ENCODE data around the gene SLC26A11.
A peak's percentile ranks its signal among the peaks of the same experiment; 100 is the strongest.

Gene SLC26A11

GRCh38 chr17:80261159-80261894 is 41.1 kb downstream of the SLC26A11 start:
- no peak for DNase-seq (ENCODE audit: low read depth)
- TF ChIP-seq CTCF (IDR thresholded peaks at IDR 0.05; ENCODE audit: low read depth, low read length, missing control alignments), result no peak
- peak overlapping the region; percentile 85 for H3K4me3 ChIP-seq (ENCODE audit: low read depth, low read length)
- in situ Hi-C loops (cut with HindIII; ENCODE audit: low sequenced_read_pairs), result no loop called here

DNA sequence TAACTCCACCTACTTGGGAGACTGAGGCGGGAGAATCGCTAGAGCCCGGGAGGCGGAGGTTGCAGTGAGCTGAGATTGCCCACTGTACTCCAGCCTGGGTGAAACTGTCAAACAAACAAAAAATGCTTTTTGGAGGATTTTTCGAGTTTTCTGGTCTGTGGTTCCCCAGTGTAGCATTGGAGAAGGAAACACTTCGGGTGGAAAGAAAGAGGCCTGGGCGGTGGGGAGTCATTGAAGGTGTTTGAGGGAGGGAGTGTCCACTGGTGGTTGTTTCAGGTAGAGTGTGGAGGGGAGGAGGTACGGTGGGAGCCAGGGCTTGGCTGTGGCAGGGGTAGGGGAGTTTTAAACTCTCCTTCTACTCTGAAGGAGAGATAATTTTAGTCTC is 41.7 kb downstream of the SLC26A11 start:
- DNase-seq (ENCODE audit: low read depth), result no peak
- peak overlapping the region; percentile 85 for H3K4me3 ChIP-seq (ENCODE audit: low read depth, low read length)
- in situ Hi-C loops (cut with HindIII; ENCODE audit: low sequenced_read_pairs), result no loop called here
- TF ChIP-seq CTCF (IDR thresholded peaks at IDR 0.05; ENCODE audit: low read depth, low read length, missing control alignments), result no peak

DNA sequence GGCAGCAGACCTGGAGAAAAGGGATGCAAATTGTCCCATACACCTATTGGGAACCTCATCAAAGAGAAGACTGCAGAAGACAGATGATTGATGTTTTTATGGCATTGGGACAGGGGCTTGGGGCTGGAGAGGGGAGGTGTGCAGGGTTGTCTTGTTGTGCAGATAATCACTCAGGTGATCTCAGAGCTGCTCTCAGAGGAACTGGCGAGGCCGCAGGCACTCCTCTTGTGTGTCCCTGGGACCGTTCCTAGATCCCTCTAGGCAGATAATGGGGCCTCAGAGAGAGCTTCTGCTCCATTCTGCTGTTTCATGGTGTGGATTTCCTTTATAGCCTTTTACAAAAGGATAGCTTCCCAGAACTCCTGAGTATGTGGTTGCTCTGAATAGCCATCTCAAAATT is 42.1 kb downstream of the SLC26A11 start:
- in situ Hi-C loops (cut with HindIII; ENCODE audit: low sequenced_read_pairs), result no loop called here
- peak overlapping the region; percentile 85 for H3K4me3 ChIP-seq (ENCODE audit: low read depth, low read length)
- TF ChIP-seq CTCF (IDR thresholded peaks at IDR 0.05; ENCODE audit: low read depth, low read length, missing control alignments), result no peak
- no peak for DNase-seq (ENCODE audit: low read depth)

- DNase-seq (ENCODE audit: low read depth), result no peak
- no peak for TF ChIP-seq CTCF (IDR thresholded peaks at IDR 0.05; ENCODE audit: low read depth, low read length, missing control alignments)
- in situ Hi-C loops (cut with HindIII; ENCODE audit: low sequenced_read_pairs), result no loop called here
- H3K4me3 ChIP-seq (ENCODE audit: low read depth, low read length), result no peak overlapping the region
Observed at GRCh38 chr17:80262775-80263244, 42.6 kb downstream of the SLC26A11 start.

DNA sequence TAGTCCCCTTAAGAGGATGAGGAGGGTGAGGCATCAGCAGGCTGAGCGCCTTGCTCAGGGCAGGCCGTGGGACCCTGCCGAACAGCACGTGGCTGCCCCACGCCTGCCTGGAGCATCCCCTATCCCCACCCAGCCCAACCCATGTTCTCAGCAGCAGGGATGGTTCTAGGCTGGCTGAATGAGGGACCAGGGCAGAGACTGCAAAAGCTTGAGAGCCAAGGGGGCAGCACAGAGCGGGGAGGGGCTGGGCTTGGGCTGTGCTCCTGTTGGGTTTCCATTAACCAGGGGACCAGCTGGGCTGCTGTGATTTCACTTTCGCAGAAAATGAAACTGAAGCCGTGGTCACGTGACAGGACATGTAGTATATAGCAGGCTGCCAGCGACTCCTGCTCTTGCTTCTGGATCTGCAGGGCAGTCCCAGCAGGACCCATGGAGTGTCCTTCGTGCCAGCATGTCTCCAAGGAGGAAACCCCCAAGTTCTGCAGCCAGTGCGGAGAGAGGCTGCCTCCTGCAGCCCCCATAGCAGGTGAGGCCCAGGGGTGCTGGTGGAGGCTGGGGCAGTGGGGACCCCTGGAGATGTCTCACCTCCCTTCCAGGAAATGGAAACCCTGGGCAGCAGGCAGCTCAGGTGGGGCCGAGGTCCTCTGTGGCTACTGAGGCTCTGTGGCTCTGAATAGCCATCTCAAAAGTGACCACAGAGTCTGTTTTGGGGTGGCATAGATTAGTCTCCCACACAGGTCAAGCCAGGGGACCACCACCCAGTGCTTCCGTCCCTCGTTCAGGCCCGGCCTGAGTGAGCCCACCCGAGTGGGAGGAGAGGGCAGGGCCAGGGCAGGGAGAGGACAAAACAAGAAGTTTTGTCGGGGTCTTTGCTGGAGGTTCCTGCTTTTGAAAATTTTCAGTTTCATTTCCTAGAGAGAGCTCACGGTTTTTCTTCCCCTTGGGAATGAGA is 43.3 kb downstream of the SLC26A11 start:
- no peak overlapping the region for H3K4me3 ChIP-seq (ENCODE audit: low read depth, low read length)
- peak; percentile 45 for DNase-seq (ENCODE audit: low read depth)
- in situ Hi-C loops (cut with HindIII; ENCODE audit: low sequenced_read_pairs), result no loop called here
- TF ChIP-seq CTCF (IDR thresholded peaks at IDR 0.05; ENCODE audit: low read depth, low read length, missing control alignments), result no peak

DNA sequence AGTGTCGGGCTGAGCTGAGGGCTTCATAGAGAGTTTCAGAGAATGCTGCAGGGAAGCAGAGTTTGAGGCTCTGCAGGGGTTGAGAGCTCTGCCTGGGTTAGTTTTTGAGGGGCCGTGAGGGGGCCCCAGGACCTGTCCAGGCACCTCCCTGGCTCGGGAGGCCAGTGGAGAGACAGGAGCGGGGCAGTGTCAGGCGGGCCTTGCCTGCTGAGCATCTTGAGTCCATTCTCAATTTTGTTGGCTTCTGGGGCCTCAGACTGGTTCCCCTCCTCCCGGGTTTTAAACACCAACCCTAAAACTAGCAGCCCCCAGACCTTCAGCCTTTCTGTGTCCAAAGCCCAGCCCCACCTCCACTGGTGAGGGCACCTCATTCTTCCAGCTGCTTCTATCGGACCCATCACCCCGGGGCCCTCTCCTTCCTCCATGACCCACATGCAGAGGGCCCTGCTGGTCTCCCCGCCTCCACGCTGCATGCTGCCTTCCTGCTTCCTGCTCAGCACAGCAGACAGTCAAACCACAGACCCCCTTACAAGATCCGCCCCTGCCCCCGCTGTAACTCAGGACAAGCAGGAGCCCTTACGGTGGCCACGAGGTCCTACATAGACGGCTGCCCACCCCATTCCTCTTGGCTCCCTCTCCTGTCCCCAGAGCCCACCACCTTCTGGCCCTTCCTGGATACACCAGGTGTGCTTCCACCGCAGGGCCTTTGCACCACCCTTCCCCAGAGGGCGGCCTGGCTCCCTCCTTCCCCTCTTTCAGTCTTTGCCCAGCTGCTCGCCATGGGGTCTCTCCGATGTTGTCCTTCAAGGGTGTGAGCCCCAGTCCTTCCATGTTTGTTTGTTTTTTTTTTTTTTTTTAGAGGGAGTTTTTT is 44.2 kb downstream of the SLC26A11 start:
- no peak overlapping the region for H3K4me3 ChIP-seq (ENCODE audit: low read depth, low read length)
- in situ Hi-C loops (cut with HindIII; ENCODE audit: low sequenced_read_pairs), result no loop called here
- no peak for TF ChIP-seq CTCF (IDR thresholded peaks at IDR 0.05; ENCODE audit: low read depth, low read length, missing control alignments)
- DNase-seq (ENCODE audit: low read depth), result no peak
